AG09309 (cell line): ENCODE results near the gene MBOAT7.

Experiments used
- DNase-seq: peaks from one replicate; pipeline ENCODE4 v3.0.0-alpha.2; 2010; ENCODE audit warnings: low read depth
- H3K4me3 ChIP-seq: 2 replicates; pipeline ENCODE4 v1.5.1; 2011; ENCODE audit warnings: mild to moderate bottlenecking, low read depth, low read length, moderate library complexity; ENCODE audit not compliant: control insufficient read depth
- CTCF ChIP-seq: IDR thresholded peaks from 2 replicates; pipeline ENCODE4 v1.5.1; 2011; ENCODE audit warnings: mild to moderate bottlenecking, low read depth, low read length, inconsistent platforms; ENCODE audit not compliant: insufficient read depth, control insufficient read depth; ENCODE audit errors: missing control alignments

The MBOAT7 gene

GRCh38 chr19:54204767-54205468 is 15.5 kb upstream of the MBOAT7 start:
- TF ChIP-seq CTCF = no peak
- no peak for DNase-seq
- H3K4me3 ChIP-seq = no peak overlapping the region

GRCh38 chr19:54203151-54203611 is 13.8 kb upstream of the MBOAT7 start:
- no peak overlapping the region; the same call in 1 of the 2 replicates for H3K4me3 ChIP-seq
- no peak for DNase-seq
- TF ChIP-seq CTCF = no peak

- DNase-seq = no peak
- TF ChIP-seq CTCF = no peak
- peak overlapping the region; percentile 92 for H3K4me3 ChIP-seq
Measured at GRCh38 chr19:54201980-54202379, 12.6 kb upstream of the MBOAT7 start.

GRCh38 chr19:54201172-54201701 is 11.9 kb upstream of the MBOAT7 start:
- DNase-seq = no peak
- no peak for TF ChIP-seq CTCF
- peak overlapping the region; percentile 92 for H3K4me3 ChIP-seq

GRCh38 chr19:54199401-54199800 is 10.0 kb upstream of the MBOAT7 start:
- TF ChIP-seq CTCF = no peak
- H3K4me3 ChIP-seq = no peak overlapping the region
- no peak for DNase-seq

GRCh38 chr19:54197121-54197520 is 7.7 kb upstream of the MBOAT7 start:
- DNase-seq = no peak
- no peak for TF ChIP-seq CTCF
- H3K4me3 ChIP-seq = no peak overlapping the region
